Neuronal stem cell (in vitro differentiated cells): ENCODE measurements around the gene FAM174C.

Experiments used
- DNase-seq: peaks from one replicate; pipeline ENCODE4 v3.0.0-alpha.2; 2013; ENCODE audit warnings: low spot score
- H2AFZ ChIP-seq: one replicate; pipeline ENCODE4 v1.6.1; 2013; ENCODE audit warnings: mild to moderate bottlenecking, low read length, inconsistent platforms
- H2AK5ac ChIP-seq: 2 replicates; pipeline ENCODE4 v1.6.1; 2013; ENCODE audit warnings: low read depth, mild to moderate bottlenecking, inconsistent platforms, low read length, moderate library complexity, mixed read lengths
- H2BK120ac ChIP-seq: 2 replicates; pipeline ENCODE4 v1.6.1; 2013; ENCODE audit warnings: low read depth, mild to moderate bottlenecking, inconsistent platforms, low read length, moderate library complexity, mixed read lengths
- H2BK12ac ChIP-seq: one replicate; pipeline ENCODE4 v1.6.1; 2013; ENCODE audit warnings: low read length, inconsistent platforms
- H2BK15ac ChIP-seq: 2 replicates; pipeline ENCODE4 v1.6.1; 2013; ENCODE audit warnings: mild to moderate bottlenecking, low read length, inconsistent platforms, mixed read lengths
- H2BK5ac ChIP-seq: one replicate; pipeline ENCODE4 v1.6.1; 2013; ENCODE audit warnings: inconsistent platforms, mild to moderate bottlenecking, low read length, moderate library complexity
- H3K14ac ChIP-seq: one replicate; pipeline ENCODE4 v1.6.1; 2013; ENCODE audit warnings: low read length, inconsistent platforms
- H3K18ac ChIP-seq: 2 replicates; pipeline ENCODE4 v1.6.1; 2013; ENCODE audit warnings: low read length, inconsistent platforms
- H3K23ac ChIP-seq: 2 replicates; pipeline ENCODE4 v1.6.1; 2013; ENCODE audit warnings: low read depth, mild to moderate bottlenecking, mixed read lengths, low read length, inconsistent platforms; ENCODE audit not compliant: poor library complexity
- H3K27ac ChIP-seq: replicated peaks from 3 replicates; pipeline ENCODE4 v1.5.1; 2013; ENCODE audit warnings: low read length, inconsistent platforms
- H3K27me3 ChIP-seq, 3 experiments: 2 replicates each; pipeline ENCODE4 v1.6.1; 2013; ENCODE audit warnings: low read length in 3 of 3, mild to moderate bottlenecking in 2 of 3, inconsistent platforms in 1 of 3, low read depth in 1 of 3, mixed read lengths in 1 of 3, moderate library complexity in 1 of 3; ENCODE audit not compliant: control insufficient read depth in 3 of 3, insufficient read depth in 3 of 3
- H3K36me3 ChIP-seq, 2 donors: replicated peaks in 1 of 2; 2 replicates each; pipeline ENCODE4 v1.6.1; 2013; ENCODE audit warnings: low read length in 2 of 2; ENCODE audit not compliant: control insufficient read depth in 2 of 2, insufficient read depth in 2 of 2
- H3K4ac ChIP-seq: 2 replicates; pipeline ENCODE4 v1.6.1; 2013; ENCODE audit warnings: inconsistent platforms, mild to moderate bottlenecking, low read length, moderate library complexity
- H3K4me1 ChIP-seq, 2 donors: 1 replicate in 1 of 2; 2 replicates in 1 of 2; pipeline ENCODE4 v1.6.1; 2013; ENCODE audit warnings: low read length in 2 of 2, low read depth in 1 of 2; ENCODE audit not compliant: control insufficient read depth in 2 of 2, insufficient read depth in 1 of 2
- H3K4me2 ChIP-seq: one replicate; pipeline ENCODE4 v1.6.1; 2013; ENCODE audit warnings: mild to moderate bottlenecking, low read length, inconsistent platforms; ENCODE audit not compliant: insufficient read depth, poor library complexity, severe bottlenecking
- H3K4me3 ChIP-seq, 2 donors: 2 replicates each; pipeline ENCODE4 v1.5.1; 2013; ENCODE audit warnings: low read length in 2 of 2, mild to moderate bottlenecking in 2 of 2, inconsistent platforms in 1 of 2, moderate library complexity in 1 of 2
- H3K79me1 ChIP-seq: one replicate; pipeline ENCODE4 v1.6.1; 2013; ENCODE audit warnings: low read depth, mild to moderate bottlenecking, inconsistent platforms, low read length, moderate library complexity
- H3K9ac ChIP-seq: one replicate; pipeline ENCODE4 v1.6.1; 2013; ENCODE audit warnings: mild to moderate bottlenecking, low read depth, low read length, inconsistent platforms; ENCODE audit not compliant: poor library complexity
- H3K9me3 ChIP-seq, 2 donors: replicated peaks in 1 of 2; 2 replicates each; pipeline versions ENCODE3 to v1.6.1; 2013; ENCODE audit warnings: low read length in 2 of 2, mild to moderate bottlenecking in 2 of 2, inconsistent platforms in 1 of 2, low read depth in 1 of 2, mixed read lengths in 1 of 2, moderate library complexity in 1 of 2; ENCODE audit not compliant: control insufficient read depth in 2 of 2, insufficient read depth in 1 of 2
- H4K8ac ChIP-seq: one replicate; pipeline ENCODE4 v1.6.1; 2013; ENCODE audit warnings: low read depth, mild to moderate bottlenecking, inconsistent platforms, low read length, moderate library complexity
- H4K91ac ChIP-seq: one replicate; pipeline ENCODE4 v1.6.1; 2013; ENCODE audit warnings: low read length, low read depth, mild to moderate bottlenecking, inconsistent platforms; ENCODE audit not compliant: poor library complexity
- WGBS, 2 donors: extraction: QIAGEN DNeasy Blood & Tissue Kit; methylation state at CpG; one replicate each; pipeline ENCODE4 v1.1.7; 2013; ENCODE audit warnings: missing lambda C conversion rate in 2 of 2, mixed read lengths in 1 of 2; ENCODE audit not compliant: insufficient read length in 2 of 2, insufficient replicate concordance in 1 of 2; ENCODE audit errors: extremely low coverage in 2 of 2; 5-methylcytosine and 5-hydroxymethylcytosine counted together

Gene FAM174C

DNA sequence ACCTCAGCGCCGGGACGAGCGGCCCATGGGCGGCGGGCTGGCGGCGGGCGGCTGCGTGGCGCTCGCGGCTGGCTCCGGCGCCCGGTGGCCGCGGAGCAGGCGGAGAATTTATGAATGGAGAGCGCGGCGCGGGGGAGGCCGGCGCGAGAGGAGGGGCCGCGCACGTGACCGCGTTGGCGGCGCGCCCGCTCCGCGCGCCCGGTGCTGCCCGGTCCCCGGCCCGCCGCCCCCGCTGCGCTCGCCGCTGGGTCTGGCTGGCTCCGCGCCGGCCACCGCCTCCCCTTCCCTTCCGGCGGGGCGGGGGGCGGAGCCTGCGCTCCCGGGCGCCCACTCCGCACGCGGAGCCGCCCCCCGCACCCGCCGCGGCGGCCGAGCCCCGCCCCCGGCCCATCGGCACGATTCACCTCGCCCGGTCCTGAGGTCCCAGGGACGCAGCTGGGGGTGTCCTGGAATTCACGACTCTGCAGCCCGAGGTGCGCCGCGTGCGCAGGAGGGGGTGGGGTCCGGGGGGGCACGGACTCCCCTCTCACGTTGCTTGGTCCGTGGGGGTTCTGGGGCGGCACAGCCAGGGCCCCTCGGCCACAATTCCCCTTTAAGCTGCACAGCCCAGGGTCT is 37.5 kb upstream of the FAM174C start, which contains the start of gene CBARP:
Gene CBARP, minus strand, starts transcription at position 252 of the 615 bp plus-strand sequence. CDS start 1,905 bp downstream, outside the sequence.
- Histone ChIP-seq H2AFZ (peak within 1 kb of the TSS; percentile 86), H3K36me3 (peaks cover 28 to 31% of the 10 kb centered on the region in 2 donors), H3K18ac (peak within 1 kb of the TSS; percentile 99), H3K4me1 (peaks cover 27 to 30% of the 10 kb centered on the region in 2 donors), H3K4me2 (peak within 1 kb of the TSS; percentile 86), H2BK120ac (peak within 1 kb of the TSS; percentile 94), H3K4ac (peak within 1 kb of the TSS; percentile 84), H3K9ac (peak within 1 kb of the TSS; percentile 99), H3K27ac (peak within 1 kb of the TSS; percentile 67), H3K27me3 (no peaks in the 10 kb centered on the region), H3K79me1 (peaks cover 35% of the 10 kb centered on the region), H2BK5ac (peak within 1 kb of the TSS; percentile 90), H2BK15ac (peak within 1 kb of the TSS; percentile 76), H2AK5ac (peak within 1 kb of the TSS; percentile 100), H3K4me3 (peak within 1 kb of the TSS; percentile 69 to 96), H4K91ac (peak within 1 kb of the TSS; percentile 85), H3K23ac (peak within 1 kb of the TSS; percentile 98), H2BK12ac (peak within 1 kb of the TSS; percentile 99), H3K14ac (peak within 1 kb of the TSS; percentile 71), H4K8ac (no peak within 1 kb of the TSS), H3K9me3 (no peaks in the 10 kb centered on the region)
- no peak for DNase-seq
- no CpG with 5 or more reads among the region's 87 CpGs for WGBS, 2 donors

GRCh38 chr19:1238369-1239303 is 36.7 kb upstream of the FAM174C start:
- H3K79me1 ChIP-seq, result peaks cover 33% of the 10 kb centered on the region
- H3K4me2 ChIP-seq, result peak overlapping the region; percentile 71
- peak overlapping the region; percentile 94 for H2BK120ac ChIP-seq
- peak overlapping the region; percentile 100 for H2AK5ac ChIP-seq
- H3K4me1 ChIP-seq, result peaks cover 27 to 30% of the 10 kb centered on the region in 2 donors
- H3K9me3 ChIP-seq, result no peaks in the 10 kb centered on the region
- peak overlapping the region; percentile 16 for H2BK5ac ChIP-seq
- peak overlapping the region; percentile 98 for H3K23ac ChIP-seq
- H2BK12ac ChIP-seq, result peak overlapping the region; percentile 99
- no peak for DNase-seq
- H2AFZ ChIP-seq, result peak overlapping the region; percentile 86
- peak overlapping the region; percentile 76 for H2BK15ac ChIP-seq
- H4K8ac ChIP-seq, result no peak overlapping the region
- H3K14ac ChIP-seq, result peak overlapping the region; percentile 25
- peaks cover 22 to 23% of the 10 kb centered on the region in 2 donors for H3K36me3 ChIP-seq
- H4K91ac ChIP-seq, result peak overlapping the region; percentile 85
- no peaks in the 10 kb centered on the region for H3K27me3 ChIP-seq
- H3K18ac ChIP-seq, result peak overlapping the region; percentile 97
- peak overlapping the region; percentile 67 for H3K27ac ChIP-seq
- no CpG with 5 or more reads among the region's 34 CpGs for WGBS, 2 donors
- H3K9ac ChIP-seq, result peak overlapping the region; percentile 86
- H3K4me3 ChIP-seq, result peak overlapping the region; percentile 69 to 75
- peak overlapping the region; percentile 84 for H3K4ac ChIP-seq

GRCh38 chr19:1239420-1239795 is 35.9 kb upstream of the FAM174C start:
- Histone ChIP-seq H3K79me1 (peaks cover 33% of the 10 kb centered on the region), H3K4me1 (peaks cover 27 to 30% of the 10 kb centered on the region in 2 donors), H3K36me3 (peaks cover 15 to 21% of the 10 kb centered on the region in 2 donors), H3K9ac (peak overlapping the region; percentile 96), H3K18ac (peak overlapping the region; percentile 98), H2BK5ac (peak overlapping the region; percentile 95), H2AK5ac (peak overlapping the region; percentile 100), H3K27me3 (no peaks in the 10 kb centered on the region), H2BK12ac (peak overlapping the region; percentile 97), H3K14ac (no peak overlapping the region), H3K4ac (peak overlapping the region; percentile 95), H3K4me3 (peak overlapping the region; percentile 26 to 70), H3K9me3 (no peaks in the 10 kb centered on the region), H2AFZ (peak overlapping the region; percentile 58), H3K23ac (peak overlapping the region; percentile 91), H4K91ac (peak overlapping the region; percentile 85), H3K4me2 (peak overlapping the region; percentile 69), H4K8ac (no peak overlapping the region), H2BK120ac (peak overlapping the region; percentile 97), H2BK15ac (peak overlapping the region; percentile 99), H3K27ac (no peak overlapping the region)
- DNase-seq, result no peak
- WGBS, 2 donors, result no CpG with 5 or more reads among the region's 11 CpGs
